ENCODE data around the gene ZNF467. TPM values are rescaled to one million over a fixed set of nuclear protein-coding genes. Genes with fewer than 3 reads are reported as not detected.

The ZNF467 gene
- total and polyA plus RNA-seq, 2 experiments from 2014 or later: 0.10 to 0.40 TPM

- TF ChIP-seq ZNF462 (CRISPR knock-in tag; IDR thresholded peaks at IDR 0.05) (no peak), NANOG (IDR thresholded peaks at IDR 0.05; ENCODE audit: borderline replicate concordance) (no peak), EZH2 (IDR thresholded peaks at IDR 0.05; ENCODE audit: low read depth, unreplicated experiment) (no peak), POLR2AphosphoS5 (IDR thresholded peaks at IDR 0.05; ENCODE audit: low read depth) (no peak)
- TF ChIP-seq, protein P1, sequence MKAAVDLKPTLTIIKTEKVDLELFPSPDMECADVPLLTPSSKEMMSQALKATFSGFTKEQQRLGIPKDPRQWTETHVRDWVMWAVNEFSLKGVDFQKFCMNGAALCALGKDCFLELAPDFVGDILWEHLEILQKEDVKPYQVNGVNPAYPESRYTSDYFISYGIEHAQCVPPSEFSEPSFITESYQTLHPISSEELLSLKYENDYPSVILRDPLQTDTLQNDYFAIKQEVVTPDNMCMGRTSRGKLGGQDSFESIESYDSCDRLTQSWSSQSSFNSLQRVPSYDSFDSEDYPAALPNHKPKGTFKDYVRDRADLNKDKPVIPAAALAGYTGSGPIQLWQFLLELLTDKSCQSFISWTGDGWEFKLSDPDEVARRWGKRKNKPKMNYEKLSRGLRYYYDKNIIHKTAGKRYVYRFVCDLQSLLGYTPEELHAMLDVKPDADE (IDR thresholded peaks at IDR 0.05): no peak
Measured at GRCh38 chr7:149725916-149726315, 47.5 kb downstream of the ZNF467 start (continued).

DNA sequence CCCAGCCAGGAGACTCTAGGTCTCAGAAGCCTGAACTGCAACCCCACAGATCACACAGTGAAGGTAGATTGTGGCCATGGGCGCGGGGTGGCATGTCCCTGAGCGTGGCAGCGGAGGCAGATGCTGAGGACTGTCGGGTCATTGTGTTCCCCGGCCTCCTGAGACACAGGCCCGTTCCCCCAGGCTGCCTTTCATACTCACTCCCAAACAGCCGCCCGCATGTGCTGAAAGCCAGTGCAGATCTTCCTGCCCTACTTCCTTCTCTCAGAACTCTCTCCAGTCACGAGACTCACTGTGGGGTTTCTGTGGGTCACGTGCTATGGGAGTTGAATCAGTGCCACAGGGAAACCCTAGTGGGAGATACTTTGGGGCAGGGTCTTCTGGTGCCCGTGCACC is 48.0 kb downstream of the ZNF467 start:
- Histone ChIP-seq H3K27ac (ENCODE audit: low read depth) (no peak overlapping the region), H3K4me2 (no peak overlapping the region), H3K36me3 (ENCODE audit: insufficient read depth) (no peaks in the 10 kb centered on the region), H4K20me1 (replicated peaks; ENCODE audit: insufficient read depth) (no peaks in the 10 kb centered on the region), H3F3A (replicated peaks; ENCODE audit: low read depth) (no peaks in the 10 kb centered on the region), H2AFZ (no peak overlapping the region), H3K27me3 (ENCODE audit: insufficient read depth) (no peaks in the 10 kb centered on the region), H3K79me2 (replicated peaks; ENCODE audit: insufficient read depth) (no peaks in the 10 kb centered on the region), H3K4me1 (ENCODE audit: insufficient read depth) (no peaks in the 10 kb centered on the region), H3K4me3 (no peak overlapping the region), H3K9me2 (ENCODE audit: insufficient read depth) (no peaks in the 10 kb centered on the region)
- peaks cover 22% of the 10 kb centered on the region for H3K36me3 Mint-ChIP-seq (ENCODE audit: low read depth)
- H3K4me1 Mint-ChIP-seq: no peaks in the 10 kb centered on the region
- peaks cover 10% of the 10 kb centered on the region for H3K27me3 Mint-ChIP-seq (ENCODE audit: insufficient read depth, low read depth, poor library complexity)
- no peaks in the 10 kb centered on the region; the same call in 2 of the 3 replicates for H3K9me3 Mint-ChIP-seq
- no peak for DNase-seq (ENCODE audit: low spot score)
- H3K4me3 Mint-ChIP-seq: no peak overlapping the region
- H3K27ac Mint-ChIP-seq: no peak overlapping the region
- no peak for ATAC-seq
- TF ChIP-seq EZH2phosphoT487 (IDR thresholded peaks at IDR 0.05; ENCODE audit: unreplicated experiment): no peak
- no peak for TF ChIP-seq POLR2AphosphoS5 (IDR thresholded peaks at IDR 0.05; ENCODE audit: low read depth)
- no peak for TF ChIP-seq ZNF462 (CRISPR knock-in tag; IDR thresholded peaks at IDR 0.05)
